Measurements from ENCODE around the gene TDRD9. TPM values are rescaled to one million over a fixed set of nuclear protein-coding genes. Genes with fewer than 3 reads are reported as not detected.
"Not testable (repeated sequence)": the region's sequence is repeated elsewhere in the genome, so short reads cannot be mapped to it uniquely, and the experiment has no call there.

Gene TDRD9
- total RNA-seq, 4 donors from 2014 or later, result 0.17 to 1.5 (median 0.31) TPM; not detected in 1

GRCh38 chr14:103885509-103885932 is 42.7 kb upstream of the TDRD9 start:
- H3K27me3 ChIP-seq, result no peaks in the 10 kb centered on the region
- in situ Hi-C loops (cut with MboI; ENCODE audit: low sequenced_read_pairs in 4 of 4) (no loop called here), intact Hi-C loops (cut with DNase I; ENCODE audit: low total_unique reads) (no loop called here)
- no peaks in the 10 kb centered on the region for H3K9me3 ChIP-seq
- no peak overlapping the region for H3K27ac ChIP-seq
- no peak for TF ChIP-seq POLR2A (IDR thresholded peaks at IDR 0.05)
- TF ChIP-seq CTCF (IDR thresholded peaks at IDR 0.05 in 4 of 5, conservative IDR thresholded peaks at IDR 0.05 in 1 of 5), result no peak
- H3K36me3 ChIP-seq, result no peaks in the 10 kb centered on the region
- no peak overlapping the region for H3K4me3 ChIP-seq
- peaks cover 14 to 19% of the 10 kb centered on the region in 2 donors for H3K4me1 ChIP-seq
- ATAC-seq (no peak), DNase-seq (no peak)

GRCh38 chr14:103886304-103887169 is 41.7 kb upstream of the TDRD9 start:
- intact Hi-C loops (cut with DNase I; ENCODE audit: low total_unique reads) (no loop called here), in situ Hi-C loops (cut with MboI; ENCODE audit: low sequenced_read_pairs in 4 of 4) (no loop called here)
- ATAC-seq, result no peak
- Histone ChIP-seq H3K27ac (no peak overlapping the region), H3K9me3 (no peaks in the 10 kb centered on the region), H3K4me3 (no peak overlapping the region), H3K4me1 (peaks cover 4 to 9% of the 10 kb centered on the region in 2 donors), H3K36me3 (no peaks in the 10 kb centered on the region), H3K27me3 (no peaks in the 10 kb centered on the region)
- no peak for DNase-seq
- no peak for TF ChIP-seq CTCF (IDR thresholded peaks at IDR 0.05 in 4 of 5, conservative IDR thresholded peaks at IDR 0.05 in 1 of 5)
- TF ChIP-seq POLR2A (IDR thresholded peaks at IDR 0.05), result no peak

GRCh38 chr14:103887170-103887501 is 41.1 kb upstream of the TDRD9 start:
- intact Hi-C loops (cut with DNase I; ENCODE audit: low total_unique reads), result no loop called here
- peaks cover 0 to 3% of the 10 kb centered on the region in 2 donors for H3K4me1 ChIP-seq
- ATAC-seq, result no peak
- H3K36me3 ChIP-seq, result no peaks in the 10 kb centered on the region
- no peak for DNase-seq
- in situ Hi-C loops (cut with MboI; ENCODE audit: low sequenced_read_pairs in 4 of 4), result no loop called here
- H3K4me3 ChIP-seq, result no peak overlapping the region
- no peaks in the 10 kb centered on the region for H3K9me3 ChIP-seq
- H3K27me3 ChIP-seq, result no peaks in the 10 kb centered on the region
- TF ChIP-seq CTCF (IDR thresholded peaks at IDR 0.05 in 4 of 5, conservative IDR thresholded peaks at IDR 0.05 in 1 of 5) (no peak), POLR2A (IDR thresholded peaks at IDR 0.05) (no peak)
- H3K27ac ChIP-seq, result no peak overlapping the region

- Histone ChIP-seq H3K27me3 (no peaks in the 10 kb centered on the region), H3K36me3 (no peaks in the 10 kb centered on the region), H3K4me3 (no peak overlapping the region), H3K9me3 (no peaks in the 10 kb centered on the region), H3K4me1 (peaks cover 0 to 3% of the 10 kb centered on the region in 2 donors), H3K27ac (no peak overlapping the region)
- intact Hi-C loops (cut with DNase I; ENCODE audit: low total_unique reads), result no loop called here
- in situ Hi-C loops (cut with MboI; ENCODE audit: low sequenced_read_pairs in 4 of 4), result no loop called here
- ATAC-seq (no peak), DNase-seq (no peak)
- no peak for TF ChIP-seq CTCF (IDR thresholded peaks at IDR 0.05 in 4 of 5, conservative IDR thresholded peaks at IDR 0.05 in 1 of 5)
- TF ChIP-seq POLR2A (IDR thresholded peaks at IDR 0.05), result no peak
Measured at GRCh38 chr14:103887557-103888115, 40.6 kb upstream of the TDRD9 start.

GRCh38 chr14:103889002-103889312 is 39.3 kb upstream of the TDRD9 start:
- intact Hi-C loops (cut with DNase I; ENCODE audit: low total_unique reads); H3K9me3 ChIP-seq; H3K27me3 ChIP-seq; H3K4me1 ChIP-seq; H3K27ac ChIP-seq; DNase-seq; H3K36me3 ChIP-seq; ATAC-seq; H3K4me3 ChIP-seq; in situ Hi-C loops (cut with MboI; ENCODE audit: low sequenced_read_pairs in 4 of 4): not testable (repeated sequence)
